ENCODE data around the gene SULT1B1. TPM values are rescaled to one million over a fixed set of nuclear protein-coding genes. Genes with fewer than 3 reads are reported as not detected.

SULT1B1 gene
- total and polyA plus RNA-seq, 2 experiments from 2014 or later: 10.7 to 53.8 TPM

- Histone ChIP-seq H3K27me3 (no peaks in the 10 kb centered on the region), H3K9me3 (ENCODE audit: low read depth) (no peaks in the 10 kb centered on the region), H3K9me2 (replicated peaks; ENCODE audit: insufficient read depth) (no peaks in the 10 kb centered on the region), H3K79me2 (no peaks in the 10 kb centered on the region), H3K4me3 (no peak overlapping the region), H3K4me2 (no peak overlapping the region), H3K4me1 (ENCODE audit: insufficient read depth) (no peaks in the 10 kb centered on the region), H2AFZ (peak overlapping the region; percentile 24), H3K36me3 (replicated peaks; ENCODE audit: insufficient read depth, low read depth) (no peaks in the 10 kb centered on the region), H4K20me1 (ENCODE audit: insufficient read depth, poor library complexity, severe bottlenecking) (no peaks in the 10 kb centered on the region), H3K27ac (no peak overlapping the region)
- WGBS (ENCODE audit: low lambda C conversion rate, missing lambda C conversion rate): 11% methylated on average over 1 of the region's 1 CpG
- TF ChIP-seq CTCF (IDR thresholded peaks at IDR 0.05; ENCODE audit: poor library complexity): peak; percentile 84
- TF ChIP-seq EZH2phosphoT487 (IDR thresholded peaks at IDR 0.05; ENCODE audit: low read depth, severe bottlenecking, unreplicated experiment): no peak
- DNase-seq (ENCODE audit: low spot score): peak; percentile 58
These were observed 70.8 kb downstream of the SULT1B1 start for GRCh38 chr4:69689599-69689998.

- DNase-seq (ENCODE audit: low spot score): no peak
- Histone ChIP-seq H3K9me3 (ENCODE audit: low read depth) (no peaks in the 10 kb centered on the region), H3K27me3 (no peaks in the 10 kb centered on the region), H3K36me3 (replicated peaks; ENCODE audit: insufficient read depth, low read depth) (no peaks in the 10 kb centered on the region), H3K9me2 (replicated peaks; ENCODE audit: insufficient read depth) (no peaks in the 10 kb centered on the region), H4K20me1 (ENCODE audit: insufficient read depth, poor library complexity, severe bottlenecking) (no peaks in the 10 kb centered on the region), H2AFZ (no peak overlapping the region), H3K4me3 (no peak overlapping the region), H3K4me2 (no peak overlapping the region), H3K4me1 (ENCODE audit: insufficient read depth) (no peaks in the 10 kb centered on the region), H3K79me2 (no peaks in the 10 kb centered on the region), H3K27ac (no peak overlapping the region)
- 64% methylated on average over 4 of the region's 4 CpGs for WGBS (ENCODE audit: low lambda C conversion rate, missing lambda C conversion rate)
- TF ChIP-seq EZH2phosphoT487 (IDR thresholded peaks at IDR 0.05; ENCODE audit: low read depth, severe bottlenecking, unreplicated experiment): no peak
- no peak for TF ChIP-seq CTCF (IDR thresholded peaks at IDR 0.05; ENCODE audit: poor library complexity)
- TF ChIP-seq EZH2 (IDR thresholded peaks at IDR 0.05; ENCODE audit: borderline replicate concordance): no peak
These were observed 75.6 kb downstream of the SULT1B1 start for GRCh38 chr4:69684804-69685203.

Other genes starting within 250 kb of the SULT1B1 start
- not detected in 2 replicates for gene UGT2A2, start 121.0 kb downstream of the SULT1B1 start, total RNA-seq
- not detected in 2 replicates for gene UGT2A2, start 121.0 kb downstream of the SULT1B1 start, polyA plus RNA-seq
- gene UGT2A1, start 107.4 kb downstream of the SULT1B1 start, total RNA-seq: 0.12 and 0.17 TPM in 2 replicates
- not detected in 2 replicates for gene UGT2A1, start 107.4 kb downstream of the SULT1B1 start, polyA plus RNA-seq
- 69.8 and 72.5 TPM in 2 replicates for gene SULT1E1, start 99.5 kb upstream of the SULT1B1 start, total RNA-seq
- 30.8 and 42.1 TPM in 2 replicates for gene SULT1E1, start 99.5 kb upstream of the SULT1B1 start, polyA plus RNA-seq
- not detected in 2 replicates for gene CSN1S1, start 170.4 kb upstream of the SULT1B1 start, total RNA-seq
- gene CSN1S1, start 170.4 kb upstream of the SULT1B1 start, polyA plus RNA-seq: not detected in 2 replicates
- gene CSN2, start 205.1 kb upstream of the SULT1B1 start, total RNA-seq: not detected in 2 replicates
- gene CSN2, start 205.1 kb upstream of the SULT1B1 start, polyA plus RNA-seq: not detected in 2 replicates
- not detected in 2 replicates for gene STATH, start 235.3 kb upstream of the SULT1B1 start, total RNA-seq
- not detected in 2 replicates for gene STATH, start 235.3 kb upstream of the SULT1B1 start, polyA plus RNA-seq

Measured in hepatocyte (in vitro differentiated cells).